Measurements from ENCODE around the gene C21orf58.
"Not testable (repeated sequence)": the region's sequence is repeated elsewhere in the genome, so short reads cannot be mapped to it uniquely, and the experiment has no call there.

C21orf58 gene

DNA sequence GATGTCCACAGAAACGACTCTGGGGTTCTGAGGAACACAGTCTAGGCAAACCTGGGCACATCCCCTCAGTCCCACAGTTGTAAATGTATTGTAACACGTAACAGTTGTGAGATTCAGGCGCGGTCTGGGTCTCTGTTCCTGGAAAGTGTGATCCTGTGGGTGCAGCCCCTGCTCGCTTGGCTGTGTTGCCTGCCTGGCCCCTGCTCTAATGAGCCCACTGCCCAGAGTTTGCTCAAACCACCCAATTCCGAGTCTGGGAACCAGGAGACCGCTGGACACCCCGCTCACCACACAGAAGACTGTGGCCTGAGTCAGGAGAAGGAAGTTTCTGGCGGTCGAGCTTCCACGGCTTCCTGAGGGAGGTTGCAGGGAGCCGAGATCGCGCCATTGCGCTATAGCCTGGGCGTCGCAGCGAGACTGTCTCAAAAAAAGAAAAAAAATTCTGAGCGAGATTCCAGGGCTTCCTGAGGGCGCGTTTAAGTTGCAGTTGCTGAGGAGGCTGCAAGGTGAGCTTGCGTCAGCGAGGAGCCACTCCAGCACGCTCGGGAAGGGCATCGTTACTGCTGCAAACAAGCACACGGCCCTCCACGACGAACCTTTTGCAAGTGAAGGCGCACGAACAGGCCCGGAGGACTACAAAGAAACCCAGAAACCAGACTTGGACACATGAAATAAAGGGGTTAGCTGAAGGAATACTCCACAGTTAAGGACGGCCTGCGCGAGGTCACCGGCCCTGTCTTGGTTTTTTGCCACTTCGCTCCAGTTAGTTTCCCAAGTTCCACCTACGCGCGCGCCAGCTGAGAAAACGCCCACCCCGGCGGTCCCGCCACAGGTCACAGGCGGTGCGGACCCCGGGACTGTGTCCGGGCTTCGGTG, 1.1 kb downstream of the C21orf58 start:
- Histone ChIP-seq H3K4me1 (ENCODE audit: control insufficient read depth, insufficient read depth, low read length) (peaks cover 46% of the 10 kb centered on the region), H3K27me3 (ENCODE audit: control insufficient read depth, insufficient read depth, low read length) (no peaks in the 10 kb centered on the region), H3K9me3 (ENCODE audit: control insufficient read depth, insufficient read depth, low read depth, low read length) (no peaks in the 10 kb centered on the region), H3K4me3 (ENCODE audit: low read depth, low read length) (peak overlapping the region; percentile 99), H3K9ac (ENCODE audit: low read length) (peak overlapping the region; percentile 96), H3K36me3 (ENCODE audit: control insufficient read depth, insufficient read depth, low read length) (peaks cover 14% of the 10 kb centered on the region), H3K27ac (ENCODE audit: low read depth, low read length) (peak overlapping the region; percentile 98)

DNA sequence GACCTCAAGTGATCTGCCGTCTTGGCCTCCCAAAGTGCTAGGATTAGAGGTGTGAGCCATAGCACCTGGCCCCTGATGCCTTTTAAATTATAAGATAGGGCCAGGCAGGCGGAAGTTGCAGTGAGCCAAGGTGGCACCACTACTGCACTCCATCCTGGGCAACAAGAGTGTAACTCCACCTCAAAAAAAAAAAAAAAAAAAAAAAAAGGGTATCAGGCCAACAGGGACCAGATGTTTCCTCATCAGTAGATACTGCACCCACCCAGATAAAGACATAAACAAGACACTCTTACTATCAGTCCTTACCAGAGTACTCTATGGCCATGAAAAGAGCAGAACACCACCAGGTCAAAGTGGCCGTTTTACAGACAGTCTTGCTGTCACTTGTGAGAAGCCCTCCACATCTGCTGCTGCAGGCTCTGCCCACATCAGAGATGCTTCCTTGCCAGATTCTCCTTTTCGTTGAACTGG, 3.3 kb downstream of the C21orf58 start:
- Histone ChIP-seq H3K4me3 (ENCODE audit: low read depth, low read length) (no peak overlapping the region), H3K9ac (ENCODE audit: low read length) (no peak overlapping the region), H3K27me3 (ENCODE audit: control insufficient read depth, insufficient read depth, low read length) (no peaks in the 10 kb centered on the region), H3K9me3 (ENCODE audit: control insufficient read depth, insufficient read depth, low read depth, low read length) (no peaks in the 10 kb centered on the region), H3K27ac (ENCODE audit: low read depth, low read length) (no peak overlapping the region), H3K4me1 (ENCODE audit: control insufficient read depth, insufficient read depth, low read length) (peaks cover 40% of the 10 kb centered on the region), H3K36me3 (ENCODE audit: control insufficient read depth, insufficient read depth, low read length) (peaks cover 16% of the 10 kb centered on the region)

DNA sequence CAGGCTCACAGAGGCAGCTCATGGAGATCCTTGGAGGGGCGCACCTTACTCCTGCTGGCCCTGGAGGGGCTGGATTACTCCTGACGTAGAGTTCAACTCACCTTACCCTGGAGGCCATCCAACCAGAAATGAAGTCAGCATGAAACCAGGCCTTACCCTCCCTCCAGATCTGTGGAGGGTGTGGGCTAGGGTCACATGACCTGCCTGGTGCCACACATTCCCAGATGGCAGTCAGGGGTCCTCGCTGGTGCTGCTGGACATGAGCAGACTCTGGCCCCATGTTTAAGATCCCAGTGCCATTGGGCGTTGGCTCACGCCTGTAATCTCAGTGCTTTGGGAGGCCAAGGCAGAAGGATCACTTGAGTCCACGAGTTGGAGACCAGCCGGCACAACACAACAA, 4.5 kb downstream of the C21orf58 start:
- H3K27ac ChIP-seq (ENCODE audit: low read depth, low read length) = no peak overlapping the region

DNA sequence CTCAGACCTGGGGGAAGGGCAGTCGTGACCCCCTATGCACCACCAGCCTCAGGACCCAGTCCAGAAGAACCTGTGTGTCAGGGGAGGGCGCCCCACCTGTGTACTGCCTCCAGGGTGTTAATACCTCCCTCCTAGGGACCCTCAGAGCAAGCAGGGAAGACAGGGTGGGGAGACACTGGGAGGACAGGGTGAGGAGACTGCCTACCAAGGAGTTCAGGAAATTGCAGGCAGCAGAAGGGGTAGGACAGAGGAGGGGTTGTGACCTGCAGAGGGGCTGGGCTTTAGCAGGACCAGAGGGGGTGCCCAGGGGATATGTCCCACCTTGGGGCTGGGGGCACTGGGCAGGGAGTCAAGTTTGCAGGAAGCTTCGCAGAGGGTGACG, 5.2 kb downstream of the C21orf58 start:
- Histone ChIP-seq H3K36me3 (ENCODE audit: control insufficient read depth, insufficient read depth, low read length) (peaks cover 32% of the 10 kb centered on the region), H3K9me3 (ENCODE audit: control insufficient read depth, insufficient read depth, low read depth, low read length) (no peaks in the 10 kb centered on the region), H3K9ac (ENCODE audit: low read length) (no peak overlapping the region), H3K27ac (ENCODE audit: low read depth, low read length) (no peak overlapping the region), H3K4me1 (ENCODE audit: control insufficient read depth, insufficient read depth, low read length) (peaks cover 39% of the 10 kb centered on the region), H3K4me3 (ENCODE audit: low read depth, low read length) (peak overlapping the region; percentile 32), H3K27me3 (ENCODE audit: control insufficient read depth, insufficient read depth, low read length) (no peaks in the 10 kb centered on the region)

More for the DNA sequence above, 4.5 kb downstream of the C21orf58 start:
- H3K9ac ChIP-seq (ENCODE audit: low read length) = no peak overlapping the region
- no peaks in the 10 kb centered on the region for H3K27me3 ChIP-seq (ENCODE audit: control insufficient read depth, insufficient read depth, low read length)
- no peak overlapping the region for H3K4me3 ChIP-seq (ENCODE audit: low read depth, low read length)
- peaks cover 39% of the 10 kb centered on the region for H3K4me1 ChIP-seq (ENCODE audit: control insufficient read depth, insufficient read depth, low read length)
- peaks cover 27% of the 10 kb centered on the region for H3K36me3 ChIP-seq (ENCODE audit: control insufficient read depth, insufficient read depth, low read length)
- H3K9me3 ChIP-seq (ENCODE audit: control insufficient read depth, insufficient read depth, low read depth, low read length) = no peaks in the 10 kb centered on the region

DNA sequence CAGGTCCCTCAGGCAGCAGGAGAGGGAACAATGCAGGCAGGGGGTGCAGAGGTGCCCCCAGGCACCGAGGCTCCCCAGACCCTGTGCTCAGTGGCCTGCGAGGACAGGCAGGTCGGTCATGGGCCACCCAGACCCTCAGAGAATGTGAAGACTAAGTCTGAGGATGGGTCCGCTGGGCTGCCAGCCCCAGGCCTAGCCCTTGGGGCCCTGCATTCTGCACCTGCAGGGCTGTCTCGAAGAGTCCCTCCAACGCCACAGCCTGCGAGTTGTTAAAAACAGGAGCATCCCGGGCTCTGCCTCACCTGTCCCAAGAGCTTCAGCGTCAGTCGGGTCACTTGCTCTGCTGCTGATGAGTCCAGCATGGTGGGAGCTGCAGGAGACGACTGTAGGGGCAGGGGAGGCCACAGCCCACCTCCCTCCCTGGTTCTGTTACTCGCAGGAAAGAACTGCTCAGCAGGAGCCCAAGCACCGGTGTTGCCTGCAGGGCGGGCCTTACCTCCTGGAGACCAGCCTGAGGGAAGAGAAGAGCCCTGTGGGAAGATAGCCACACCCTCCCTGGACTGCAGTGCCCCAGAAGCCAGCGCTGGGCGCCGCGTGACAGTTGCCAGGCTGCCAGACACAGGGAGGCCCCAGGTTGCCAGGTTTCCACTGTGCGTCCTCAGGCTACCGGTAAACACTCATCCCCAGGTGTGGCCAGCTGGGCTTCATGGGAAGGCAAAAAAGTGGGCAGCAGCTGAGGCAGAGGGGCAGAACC, 5.8 kb downstream of the C21orf58 start:
- Histone ChIP-seq H3K4me3 (ENCODE audit: low read depth, low read length) (peak overlapping the region; percentile 32), H3K36me3 (ENCODE audit: control insufficient read depth, insufficient read depth, low read length) (peaks cover 38% of the 10 kb centered on the region), H3K9ac (ENCODE audit: low read length) (no peak overlapping the region), H3K4me1 (ENCODE audit: control insufficient read depth, insufficient read depth, low read length) (peaks cover 39% of the 10 kb centered on the region), H3K27me3 (ENCODE audit: control insufficient read depth, insufficient read depth, low read length) (no peaks in the 10 kb centered on the region), H3K27ac (ENCODE audit: low read depth, low read length) (no peak overlapping the region), H3K9me3 (ENCODE audit: control insufficient read depth, insufficient read depth, low read depth, low read length) (no peaks in the 10 kb centered on the region)

DNA sequence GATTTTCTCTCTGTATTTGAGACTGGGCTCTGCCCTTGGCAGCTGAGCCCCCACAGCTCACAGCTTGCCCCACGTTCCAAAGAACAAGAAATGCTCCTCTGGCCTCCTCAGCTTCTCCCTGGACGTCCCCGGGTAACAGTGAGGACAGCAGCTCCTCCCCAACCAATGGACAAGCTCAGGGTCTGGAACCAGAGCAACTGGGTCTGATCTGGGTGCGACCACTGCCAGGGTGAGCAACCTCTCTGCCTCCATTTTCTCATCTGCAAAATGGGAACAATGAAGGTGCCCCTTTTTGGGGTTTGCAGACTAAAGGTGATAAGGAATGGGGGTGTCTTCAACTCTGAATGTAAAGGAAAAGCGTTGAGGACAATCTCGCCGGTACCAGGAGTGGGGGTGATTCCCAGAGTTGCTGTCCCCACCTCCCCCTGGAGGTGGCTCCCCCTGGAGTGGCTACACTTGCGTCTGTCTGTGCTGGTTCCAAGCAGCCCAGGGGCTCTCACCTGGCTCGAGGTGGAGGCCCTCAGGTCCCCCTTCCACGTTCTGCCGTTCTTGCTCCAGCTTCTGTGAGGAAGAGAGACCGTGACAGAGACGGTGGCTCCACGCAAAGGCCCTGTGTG, 6.9 kb downstream of the C21orf58 start:
- H3K4me1 ChIP-seq (ENCODE audit: control insufficient read depth, insufficient read depth, low read length) = peaks cover 32% of the 10 kb centered on the region
- no peaks in the 10 kb centered on the region for H3K27me3 ChIP-seq (ENCODE audit: control insufficient read depth, insufficient read depth, low read length)
- no peaks in the 10 kb centered on the region for H3K9me3 ChIP-seq (ENCODE audit: control insufficient read depth, insufficient read depth, low read depth, low read length)
- peaks cover 37% of the 10 kb centered on the region for H3K36me3 ChIP-seq (ENCODE audit: control insufficient read depth, insufficient read depth, low read length)
- H3K9ac ChIP-seq (ENCODE audit: low read length) = no peak overlapping the region
- no peak overlapping the region for H3K4me3 ChIP-seq (ENCODE audit: low read depth, low read length)
- no peak overlapping the region for H3K27ac ChIP-seq (ENCODE audit: low read depth, low read length)

DNA sequence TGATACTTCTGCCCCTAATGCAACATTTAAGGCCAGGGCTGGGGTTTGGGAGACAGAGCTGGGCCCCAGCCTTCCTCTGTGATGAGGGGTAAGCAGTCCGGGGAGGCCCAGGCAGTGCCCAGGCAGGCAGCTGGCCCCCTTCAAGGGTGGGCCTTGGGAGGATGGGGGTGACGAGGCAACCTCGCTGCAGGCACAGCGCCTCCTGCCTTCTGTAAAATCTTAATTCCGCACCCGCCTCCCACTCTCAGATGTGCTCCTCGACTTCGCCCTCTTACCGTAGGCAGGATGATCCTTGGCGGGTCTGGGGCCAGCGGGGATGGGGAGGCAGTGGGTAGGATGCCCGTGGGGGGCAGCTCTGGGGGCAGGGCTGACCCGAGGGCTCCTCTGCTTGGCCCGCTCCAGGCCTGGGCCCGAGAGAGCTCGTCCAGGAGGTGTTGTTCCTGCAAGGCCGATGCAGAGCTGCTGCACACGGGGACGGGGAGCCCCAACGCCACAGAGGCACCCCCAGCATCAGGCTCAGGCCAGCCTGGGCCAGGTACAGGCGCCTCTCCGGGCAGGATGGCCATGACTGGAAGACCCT, 9.1 kb downstream of the C21orf58 start:
- peaks cover 43% of the 10 kb centered on the region for H3K36me3 ChIP-seq (ENCODE audit: control insufficient read depth, insufficient read depth, low read length)
- no peak overlapping the region for H3K27ac ChIP-seq (ENCODE audit: low read depth, low read length)
- H3K27me3 ChIP-seq (ENCODE audit: control insufficient read depth, insufficient read depth, low read length) = no peaks in the 10 kb centered on the region
- no peak overlapping the region for H3K9ac ChIP-seq (ENCODE audit: low read length)
- no peak overlapping the region for H3K4me3 ChIP-seq (ENCODE audit: low read depth, low read length)
- no peaks in the 10 kb centered on the region for H3K9me3 ChIP-seq (ENCODE audit: control insufficient read depth, insufficient read depth, low read depth, low read length)
- peaks cover 20% of the 10 kb centered on the region for H3K4me1 ChIP-seq (ENCODE audit: control insufficient read depth, insufficient read depth, low read length)

DNA sequence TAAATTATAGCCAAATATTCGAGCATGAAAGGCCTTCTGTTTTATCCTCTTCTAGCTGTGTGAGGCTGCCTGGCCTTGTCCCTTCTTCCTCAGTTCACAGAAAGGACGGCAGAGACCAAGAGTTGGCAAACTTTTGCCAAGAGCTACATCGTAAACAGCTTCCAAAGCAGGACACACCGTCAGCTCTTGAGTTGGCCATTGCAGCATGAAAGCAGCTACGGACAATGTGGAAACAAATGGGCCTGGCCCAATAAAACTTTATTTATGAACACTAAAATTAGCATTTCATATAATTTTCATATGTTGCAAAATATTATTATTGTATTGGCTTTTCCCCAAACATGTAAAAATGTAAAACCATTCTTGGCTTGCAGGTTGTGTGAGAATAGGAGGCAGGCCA, 10.7 kb downstream of the C21orf58 start:
- no peak overlapping the region for H3K27ac ChIP-seq (ENCODE audit: low read depth, low read length)
- H3K36me3 ChIP-seq (ENCODE audit: control insufficient read depth, insufficient read depth, low read length) = peaks cover 50% of the 10 kb centered on the region
- H3K9me3 ChIP-seq (ENCODE audit: control insufficient read depth, insufficient read depth, low read depth, low read length) = no peaks in the 10 kb centered on the region
- H3K27me3 ChIP-seq (ENCODE audit: control insufficient read depth, insufficient read depth, low read length) = no peaks in the 10 kb centered on the region
- no peak overlapping the region for H3K4me3 ChIP-seq (ENCODE audit: low read depth, low read length)
- no peak overlapping the region for H3K9ac ChIP-seq (ENCODE audit: low read length)
- peaks cover 6% of the 10 kb centered on the region for H3K4me1 ChIP-seq (ENCODE audit: control insufficient read depth, insufficient read depth, low read length)

DNA sequence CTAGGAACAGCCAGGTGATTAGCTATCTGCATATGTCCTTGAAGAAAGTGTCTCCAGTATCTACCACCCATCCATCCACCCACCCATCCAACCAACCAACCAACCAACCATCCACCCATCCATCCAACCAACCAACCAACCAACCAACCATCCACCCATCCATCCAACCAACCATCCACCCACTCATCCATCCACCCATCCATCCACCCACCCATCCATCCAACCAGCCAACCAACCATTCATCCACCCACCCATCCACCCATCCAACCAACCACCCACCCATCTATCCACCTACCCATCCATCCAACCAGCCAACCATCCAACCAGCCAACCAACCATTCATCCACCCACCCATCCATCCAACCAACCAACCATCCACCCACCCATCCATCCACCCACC, 12.1 kb downstream of the C21orf58 start:
- peaks cover 60% of the 10 kb centered on the region for H3K36me3 ChIP-seq (ENCODE audit: control insufficient read depth, insufficient read depth, low read length)

DNA sequence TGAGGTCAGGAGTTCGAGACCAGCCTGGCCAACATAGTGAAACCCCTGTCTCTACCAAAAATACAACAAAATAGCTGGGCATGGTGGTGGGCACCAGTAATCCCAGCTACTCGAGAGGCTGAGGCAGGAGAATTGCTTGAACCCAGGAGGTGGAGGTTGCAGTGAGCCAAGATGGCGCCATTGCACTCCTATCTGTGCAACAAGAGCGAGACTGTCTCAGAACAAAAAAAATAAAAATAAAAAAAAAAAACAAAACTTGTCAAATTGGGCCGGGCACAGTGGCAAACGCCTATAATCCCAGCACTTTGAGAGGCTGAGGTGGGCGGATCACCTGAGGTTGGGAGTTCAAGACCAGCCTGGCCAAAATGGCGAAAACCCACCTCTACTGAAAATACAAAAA, 13.4 kb downstream of the C21orf58 start:
- not testable (repeated sequence) for H3K9me3 ChIP-seq (ENCODE audit: control insufficient read depth, insufficient read depth, low read depth, low read length); H3K9ac ChIP-seq (ENCODE audit: low read length); H3K27me3 ChIP-seq (ENCODE audit: control insufficient read depth, insufficient read depth, low read length); H3K27ac ChIP-seq (ENCODE audit: low read depth, low read length); H3K4me3 ChIP-seq (ENCODE audit: low read depth, low read length); H3K4me1 ChIP-seq (ENCODE audit: control insufficient read depth, insufficient read depth, low read length)
- H3K36me3 ChIP-seq (ENCODE audit: control insufficient read depth, insufficient read depth, low read length) = peaks cover 53% of the 10 kb centered on the region

More for the DNA sequence above, 12.1 kb downstream of the C21orf58 start:
- no peaks in the 10 kb centered on the region for H3K9me3 ChIP-seq (ENCODE audit: control insufficient read depth, insufficient read depth, low read depth, low read length)
- no peaks in the 10 kb centered on the region for H3K4me1 ChIP-seq (ENCODE audit: control insufficient read depth, insufficient read depth, low read length)
- H3K9ac ChIP-seq (ENCODE audit: low read length) = no peak overlapping the region
- no peak overlapping the region for H3K4me3 ChIP-seq (ENCODE audit: low read depth, low read length)
- H3K27ac ChIP-seq (ENCODE audit: low read depth, low read length) = no peak overlapping the region
- no peaks in the 10 kb centered on the region for H3K27me3 ChIP-seq (ENCODE audit: control insufficient read depth, insufficient read depth, low read length)

Data from HUES6 (cell line).